Stomach (tissue), 4 donors: Measurements from ENCODE around the gene DNAH11.

Experiments used
- CTCF ChIP-seq, 7 experiments: fragments of 450-650 bp in 4 of 7; fragments of 200-600 bp in 3 of 7; sonication (generic) in 3 of 7; IDR thresholded peaks; one replicate each; pipeline ENCODE4 v1.5.1; 2016 to 2019; ENCODE audit warnings: antibody characterized with exemption in 7 of 7, control low read depth in 2 of 7, mild to moderate bottlenecking in 1 of 7
- EP300 ChIP-seq: sonication (generic); formaldehyde crosslinking; IDR thresholded peaks from one replicate; pipeline ENCODE4 v1.6.1; 2017; ENCODE audit warnings: antibody characterized with exemption
- POLR2A ChIP-seq, 4 donors: fragments of 450-650 bp; IDR thresholded peaks; one replicate each; pipeline ENCODE4 v1.6.1; 2016; ENCODE audit warnings: antibody characterized with exemption in 4 of 4, control low read depth in 2 of 4, mild to moderate bottlenecking in 1 of 4, moderate library complexity in 1 of 4

- TF ChIP-seq CTCF (IDR thresholded peaks at IDR 0.05) (no peak), POLR2A (IDR thresholded peaks at IDR 0.05) (no peak), EP300 (no peak)
These were observed 343.6 kb downstream of the DNAH11 start for GRCh38 chr7:21886396-21886795.
